ENCODE measurements around the gene ATP2A1.

GRCh38 chr16:28846080-28846932, 32.0 kb upstream of the ATP2A1 start, which contains the start of gene TUFM:
- TF ChIP-seq, protein P1, sequence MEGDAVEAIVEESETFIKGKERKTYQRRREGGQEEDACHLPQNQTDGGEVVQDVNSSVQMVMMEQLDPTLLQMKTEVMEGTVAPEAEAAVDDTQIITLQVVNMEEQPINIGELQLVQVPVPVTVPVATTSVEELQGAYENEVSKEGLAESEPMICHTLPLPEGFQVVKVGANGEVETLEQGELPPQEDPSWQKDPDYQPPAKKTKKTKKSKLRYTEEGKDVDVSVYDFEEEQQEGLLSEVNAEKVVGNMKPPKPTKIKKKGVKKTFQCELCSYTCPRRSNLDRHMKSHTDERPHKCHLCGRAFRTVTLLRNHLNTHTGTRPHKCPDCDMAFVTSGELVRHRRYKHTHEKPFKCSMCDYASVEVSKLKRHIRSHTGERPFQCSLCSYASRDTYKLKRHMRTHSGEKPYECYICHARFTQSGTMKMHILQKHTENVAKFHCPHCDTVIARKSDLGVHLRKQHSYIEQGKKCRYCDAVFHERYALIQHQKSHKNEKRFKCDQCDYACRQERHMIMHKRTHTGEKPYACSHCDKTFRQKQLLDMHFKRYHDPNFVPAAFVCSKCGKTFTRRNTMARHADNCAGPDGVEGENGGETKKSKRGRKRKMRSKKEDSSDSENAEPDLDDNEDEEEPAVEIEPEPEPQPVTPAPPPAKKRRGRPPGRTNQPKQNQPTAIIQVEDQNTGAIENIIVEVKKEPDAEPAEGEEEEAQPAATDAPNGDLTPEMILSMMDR (IDR thresholded peaks at IDR 0.05), result peak; percentile 39 to 73 (median 61)
- peak; percentile 42 to 62 for TF ChIP-seq POLR2A (IDR thresholded peaks at IDR 0.05)

Data from adrenal gland (tissue), 5 donors.